ENCODE measurements around the gene PIK3CD. TPM values are rescaled to one million over a fixed set of nuclear protein-coding genes. Genes with fewer than 3 reads are reported as not detected.
"Not testable (repeated sequence)": the region's sequence is repeated elsewhere in the genome, so short reads cannot be mapped to it uniquely, and the experiment has no call there.

Gene PIK3CD
- total RNA-seq, 2 experiments from 2014 or later, result 96.6 to 101 TPM

DNA sequence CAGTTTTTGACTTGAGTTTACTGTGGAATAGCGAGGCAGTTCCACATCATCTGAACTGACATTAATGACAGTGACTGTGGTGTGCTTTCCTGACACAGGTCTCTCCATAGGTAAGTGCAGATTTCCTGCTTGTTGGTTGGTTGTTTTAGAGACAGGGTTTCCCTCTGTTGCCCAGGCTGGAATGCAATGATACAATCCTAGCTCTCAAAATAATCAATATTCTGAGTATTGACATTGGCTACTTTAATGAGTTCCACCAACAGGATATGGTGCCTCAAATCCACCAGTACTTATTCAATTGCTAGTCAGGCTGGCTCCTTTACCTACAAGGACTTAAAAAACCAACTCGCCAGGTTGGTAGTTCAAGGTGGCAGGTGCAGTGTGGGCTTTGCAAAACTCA, 108.4 kb downstream of the PIK3CD start:
- intact Hi-C loops (cut with micrococcal nuclease), result no loop called here
- H3K9me3 Mint-ChIP-seq, result no peaks in the 10 kb centered on the region
- no peak overlapping the region for H3K4me3 Mint-ChIP-seq
- no peak overlapping the region for H3K27ac Mint-ChIP-seq
- no peaks in the 10 kb centered on the region for H3K27me3 Mint-ChIP-seq (ENCODE audit: low read depth)
- CTCF ChIA-PET, result interaction anchor here (0.5 to 0.8 kb wide), 2 partner anchors 17 to 115 kb away, joined by 3 read pairs; no protein-coding TSS in a partner anchor
- peaks cover 13% of the 10 kb centered on the region for H3K4me1 Mint-ChIP-seq (ENCODE audit: low read depth)
- H3K36me3 Mint-ChIP-seq (ENCODE audit: low read depth), result peaks cover 1% of the 10 kb centered on the region
- DNase-seq, result no peak

DNA sequence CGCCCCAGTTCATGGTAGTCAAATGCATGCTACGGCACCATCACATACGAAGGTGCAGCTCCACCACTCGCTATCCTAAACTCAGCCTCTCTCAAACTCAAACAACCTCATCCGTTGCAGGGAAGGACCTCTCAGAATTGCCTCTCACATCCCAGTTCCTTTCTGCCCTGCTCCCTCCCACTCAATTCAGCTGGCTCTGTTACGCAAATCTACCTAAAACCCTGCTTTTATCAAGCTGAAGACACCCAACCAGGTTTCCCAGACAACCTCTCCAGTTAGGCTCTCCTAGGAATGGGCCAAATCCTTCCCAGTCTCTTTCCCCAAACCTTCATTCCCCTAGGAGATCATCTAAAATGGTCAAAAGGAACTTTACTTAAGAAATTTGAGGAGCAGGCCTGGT, 109.3 kb downstream of the PIK3CD start:
- intact Hi-C loops (cut with micrococcal nuclease), result no loop called here
- Mint-ChIP-seq H3K36me3 (ENCODE audit: low read depth) (peaks cover 1% of the 10 kb centered on the region), H3K9me3 (no peaks in the 10 kb centered on the region), H3K27ac (no peak overlapping the region), H3K4me1 (ENCODE audit: low read depth) (peaks cover 13% of the 10 kb centered on the region), H3K27me3 (ENCODE audit: low read depth) (no peaks in the 10 kb centered on the region), H3K4me3 (no peak overlapping the region)
- CTCF ChIA-PET, result no interaction called here
- no peak for DNase-seq

DNA sequence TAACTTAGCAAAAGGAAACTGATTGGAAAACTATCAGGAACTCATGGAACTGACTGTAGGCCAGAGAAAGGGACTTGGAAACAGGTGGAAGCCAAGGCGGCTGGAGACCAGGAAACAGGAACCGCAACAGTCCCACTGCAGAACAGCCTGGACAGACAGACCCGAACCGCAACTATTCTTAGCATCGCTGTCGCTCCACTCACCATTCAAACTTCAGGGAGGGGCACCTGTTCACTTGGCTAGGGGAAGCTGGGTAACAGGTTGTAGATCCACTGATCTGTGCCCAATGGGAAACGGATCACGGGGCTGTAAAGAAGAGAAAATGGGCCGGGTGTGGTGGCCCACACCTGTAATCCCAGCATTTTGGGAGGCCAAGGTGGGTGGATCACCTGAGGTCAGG, 110.3 kb downstream of the PIK3CD start:
- peaks cover 1% of the 10 kb centered on the region for H3K36me3 Mint-ChIP-seq (ENCODE audit: low read depth)
- intact Hi-C loops (cut with micrococcal nuclease), result no loop called here
- H3K9me3 Mint-ChIP-seq, result no peaks in the 10 kb centered on the region
- no peak overlapping the region for H3K4me3 Mint-ChIP-seq
- H3K4me1 Mint-ChIP-seq (ENCODE audit: low read depth), result peaks cover 14% of the 10 kb centered on the region
- H3K27ac Mint-ChIP-seq, result no peak overlapping the region
- CTCF ChIA-PET, result no interaction called here
- no peaks in the 10 kb centered on the region for H3K27me3 Mint-ChIP-seq (ENCODE audit: low read depth)
- DNase-seq, result no peak

DNA sequence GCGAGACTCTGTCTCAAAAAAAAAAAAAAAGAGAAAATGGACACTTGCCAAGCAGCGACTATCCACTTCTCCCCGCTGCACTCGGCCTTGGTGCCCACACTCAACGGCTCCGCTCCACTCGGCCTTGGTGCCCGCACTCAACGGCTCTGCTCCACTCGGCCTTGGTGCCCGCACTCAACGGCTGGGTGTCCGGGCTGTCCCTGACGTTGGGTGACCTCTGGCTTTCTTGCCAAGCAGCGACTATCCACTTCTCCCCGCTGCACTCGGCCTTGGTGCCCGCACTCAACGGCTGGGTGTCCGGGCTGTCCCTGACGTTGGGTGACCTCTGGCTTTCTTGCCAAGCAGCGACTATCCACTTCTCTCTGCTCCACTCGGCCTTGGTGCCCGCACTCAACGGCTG, 110.9 kb downstream of the PIK3CD start:
- H3K36me3 Mint-ChIP-seq (ENCODE audit: low read depth); H3K27ac Mint-ChIP-seq; intact Hi-C loops (cut with micrococcal nuclease); H3K27me3 Mint-ChIP-seq (ENCODE audit: low read depth); H3K4me3 Mint-ChIP-seq; CTCF ChIA-PET; DNase-seq; H3K9me3 Mint-ChIP-seq: not testable (repeated sequence)
- H3K4me1 Mint-ChIP-seq (ENCODE audit: low read depth), result peaks cover 14% of the 10 kb centered on the region

DNA sequence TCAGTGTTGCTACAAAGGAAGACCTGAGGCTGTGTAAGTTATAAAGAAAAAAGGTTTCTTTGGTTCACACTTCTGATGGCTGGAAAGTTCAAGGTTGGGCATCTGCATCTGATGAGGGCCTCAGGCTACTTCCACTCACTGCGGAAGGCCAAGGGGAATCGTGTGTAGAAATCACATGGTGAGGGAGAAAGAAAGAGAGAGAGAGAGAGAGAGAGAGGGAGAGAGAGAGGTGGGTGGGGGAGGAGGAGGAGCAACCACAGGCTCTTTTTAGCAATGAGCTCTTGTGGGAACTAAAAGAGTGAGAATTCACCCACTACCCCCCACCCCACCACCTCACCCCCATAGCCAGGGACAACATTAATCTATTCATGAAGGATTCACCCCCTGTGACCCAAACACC, 112.4 kb downstream of the PIK3CD start:
- DNase-seq, result no peak
- CTCF ChIA-PET, result interaction anchor here (0.8 to 0.9 kb wide), 2 partner anchors 14 to 23 kb away, joined by 3 to 5 read pairs; no protein-coding TSS in a partner anchor
- H3K27ac Mint-ChIP-seq, result no peak overlapping the region
- H3K9me3 Mint-ChIP-seq, result no peaks in the 10 kb centered on the region
- no peak overlapping the region for H3K4me3 Mint-ChIP-seq
- peaks cover 12% of the 10 kb centered on the region for H3K4me1 Mint-ChIP-seq (ENCODE audit: low read depth)
- H3K36me3 Mint-ChIP-seq (ENCODE audit: low read depth), result no peaks in the 10 kb centered on the region
- intact Hi-C loops (cut with micrococcal nuclease), result no loop called here
- H3K27me3 Mint-ChIP-seq (ENCODE audit: low read depth), result no peaks in the 10 kb centered on the region

DNA sequence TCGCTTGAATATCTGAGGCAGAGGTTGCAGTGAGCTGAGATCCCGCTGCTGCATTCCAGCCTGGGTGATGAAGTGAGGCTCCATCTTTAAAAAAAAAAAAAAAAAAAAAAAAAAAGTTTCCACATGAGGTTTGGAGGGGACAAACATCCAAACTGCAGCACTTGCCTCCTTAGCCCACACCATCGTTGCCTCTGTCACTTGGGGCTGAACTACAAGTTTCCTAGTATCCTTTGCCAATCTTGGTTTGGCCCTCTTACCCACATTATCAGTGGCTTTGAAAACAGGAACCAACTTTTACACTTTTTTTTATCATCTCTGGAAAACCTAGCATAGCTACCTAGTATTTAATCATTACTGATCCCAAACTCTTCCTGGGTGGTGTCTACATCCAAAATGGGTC, 113.0 kb downstream of the PIK3CD start:
- H3K9me3 Mint-ChIP-seq, result no peaks in the 10 kb centered on the region
- H3K4me3 Mint-ChIP-seq, result no peak overlapping the region
- H3K4me1 Mint-ChIP-seq (ENCODE audit: low read depth), result peaks cover 15% of the 10 kb centered on the region
- H3K36me3 Mint-ChIP-seq (ENCODE audit: low read depth), result peaks cover 2% of the 10 kb centered on the region
- H3K27ac Mint-ChIP-seq, result no peak overlapping the region
- no peak for DNase-seq
- intact Hi-C loops (cut with micrococcal nuclease), result no loop called here
- H3K27me3 Mint-ChIP-seq (ENCODE audit: low read depth), result no peaks in the 10 kb centered on the region
- CTCF ChIA-PET, result interaction anchor here (0.8 to 0.9 kb wide), 2 partner anchors 13 to 23 kb away, joined by 3 to 5 read pairs; no protein-coding TSS in a partner anchor

DNA sequence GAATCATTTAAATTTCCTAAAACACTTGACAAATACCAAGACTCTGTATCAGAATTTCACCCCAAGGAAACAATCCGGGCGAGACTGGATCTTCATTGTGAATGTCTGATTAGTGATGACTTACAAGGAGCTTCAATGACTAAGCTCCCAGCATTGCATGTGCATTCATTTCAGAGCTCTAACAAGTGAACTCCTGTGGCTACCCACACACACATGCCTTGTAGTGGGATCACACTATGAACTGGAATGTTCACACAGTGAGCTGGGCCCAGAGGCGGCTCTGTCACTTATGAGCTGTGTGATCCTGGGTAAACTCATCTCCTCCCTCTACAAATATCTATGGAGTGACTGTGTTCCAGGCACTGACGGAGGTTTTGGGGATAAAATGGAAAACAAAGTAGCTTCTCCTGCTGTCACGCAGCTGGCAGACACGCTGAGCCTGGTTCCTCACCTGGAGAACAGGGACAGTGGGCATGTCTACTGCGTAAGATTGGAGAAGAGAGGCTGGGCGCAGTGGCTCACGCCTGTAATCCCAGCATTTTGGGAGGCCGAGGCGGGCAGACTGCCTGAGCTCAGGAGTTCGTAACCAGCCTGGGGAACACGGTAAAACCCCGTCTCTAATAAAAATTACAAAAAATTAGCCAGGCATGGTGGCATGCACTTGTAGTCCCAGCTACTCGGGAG, 115.4 kb downstream of the PIK3CD start:
- no peak for DNase-seq
- Mint-ChIP-seq H3K27me3 (ENCODE audit: low read depth) (no peaks in the 10 kb centered on the region), H3K9me3 (no peaks in the 10 kb centered on the region), H3K27ac (no peak overlapping the region), H3K36me3 (ENCODE audit: low read depth) (peaks cover 2% of the 10 kb centered on the region), H3K4me1 (ENCODE audit: low read depth) (peaks cover 10% of the 10 kb centered on the region), H3K4me3 (no peak overlapping the region)
- intact Hi-C loops (cut with micrococcal nuclease), result no loop called here
- CTCF ChIA-PET, result interaction anchor here (0.7 kb wide), 1 partner anchor 103 kb away, joined by 3 read pairs; no protein-coding TSS in a partner anchor

DNA sequence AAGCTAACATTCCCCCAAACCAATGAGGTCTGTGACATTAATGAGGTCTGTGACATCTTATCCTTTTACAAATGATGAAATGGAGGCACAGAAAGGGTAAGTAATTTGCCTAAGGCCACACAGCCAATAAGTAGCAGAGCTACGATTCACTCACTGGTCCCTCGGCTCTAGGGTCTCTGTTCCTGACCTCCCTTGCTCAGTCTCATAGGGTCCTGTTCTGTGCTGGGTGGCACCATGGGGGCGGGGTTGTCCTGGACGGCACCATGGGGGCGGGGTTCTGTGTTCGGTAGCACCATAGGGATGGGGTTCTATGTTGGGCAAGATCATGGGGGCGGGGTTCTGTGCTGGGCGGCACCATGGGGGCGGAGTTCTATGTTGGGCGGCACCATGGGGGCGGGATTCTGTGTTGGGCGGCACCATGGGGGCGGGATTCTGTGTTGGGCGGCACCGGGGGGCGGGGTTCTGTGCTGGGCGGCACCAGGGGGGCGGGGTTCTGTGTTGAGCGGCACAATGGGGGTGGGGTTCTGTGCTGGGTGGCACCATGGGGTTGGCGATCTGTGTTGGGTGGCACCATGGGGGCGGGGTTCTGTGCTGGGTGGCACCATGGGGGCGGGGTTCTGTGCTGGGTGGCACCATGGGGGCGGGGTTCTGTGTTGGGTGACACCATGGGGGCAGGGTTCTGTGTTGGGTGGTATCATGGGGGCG, 116.6 kb downstream of the PIK3CD start:
- intact Hi-C loops (cut with micrococcal nuclease), result no loop called here
- Mint-ChIP-seq H3K9me3 (no peaks in the 10 kb centered on the region), H3K27me3 (ENCODE audit: low read depth) (no peaks in the 10 kb centered on the region), H3K4me1 (ENCODE audit: low read depth) (peaks cover 10% of the 10 kb centered on the region), H3K36me3 (ENCODE audit: low read depth) (peaks cover 10% of the 10 kb centered on the region), H3K27ac (no peak overlapping the region), H3K4me3 (no peak overlapping the region)
- CTCF ChIA-PET, result no interaction called here
- DNase-seq, result peak; percentile 17

DNA sequence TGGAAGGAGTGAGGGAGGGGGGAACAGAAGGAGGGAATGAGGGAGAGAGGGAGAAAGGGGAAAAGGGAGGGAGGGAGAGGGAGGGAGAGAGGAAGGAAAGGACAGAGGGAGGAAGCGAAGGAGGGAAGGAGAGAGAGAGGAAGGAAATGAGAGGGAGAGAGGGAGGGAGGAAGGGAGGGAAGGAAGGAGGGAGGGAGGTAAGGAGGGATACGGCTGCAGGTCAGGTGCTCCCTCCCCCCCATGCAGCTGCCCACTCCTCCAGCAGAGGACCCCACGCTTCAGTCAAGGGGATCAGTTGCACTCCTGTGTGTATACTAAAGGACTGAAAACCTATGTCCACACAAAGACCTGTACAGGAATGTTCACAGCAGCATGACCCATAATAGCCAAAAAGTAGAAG, 117.5 kb downstream of the PIK3CD start:
- peaks cover 10% of the 10 kb centered on the region for H3K36me3 Mint-ChIP-seq (ENCODE audit: low read depth)
- CTCF ChIA-PET, result no interaction called here
- H3K4me3 Mint-ChIP-seq, result no peak overlapping the region
- H3K4me1 Mint-ChIP-seq (ENCODE audit: low read depth), result peaks cover 10% of the 10 kb centered on the region
- DNase-seq, result no peak
- H3K9me3 Mint-ChIP-seq, result no peaks in the 10 kb centered on the region
- no peak overlapping the region for H3K27ac Mint-ChIP-seq
- H3K27me3 Mint-ChIP-seq (ENCODE audit: low read depth), result no peaks in the 10 kb centered on the region
- intact Hi-C loops (cut with micrococcal nuclease), result no loop called here

DNA sequence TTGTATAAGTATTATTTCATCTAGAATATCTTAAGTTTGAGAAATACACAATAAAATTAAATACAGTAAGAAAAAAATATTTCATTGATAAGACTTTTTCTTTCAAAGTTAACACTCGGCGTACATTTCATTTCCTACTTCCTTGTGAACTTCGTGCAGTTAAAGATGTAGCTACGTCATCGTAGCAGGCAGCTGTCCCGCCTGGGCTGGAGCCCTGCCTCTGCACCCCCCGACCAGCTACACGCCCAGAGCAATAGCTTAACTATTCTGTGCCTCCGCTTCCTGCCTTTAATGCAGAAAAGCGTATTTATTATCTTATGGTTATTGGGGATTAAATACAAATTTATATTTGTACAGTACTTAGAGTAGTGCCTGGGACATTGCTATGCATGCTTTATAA, 118.8 kb downstream of the PIK3CD start:
- DNase-seq, result no peak
- H3K27ac Mint-ChIP-seq, result no peak overlapping the region
- H3K9me3 Mint-ChIP-seq, result no peaks in the 10 kb centered on the region
- H3K4me1 Mint-ChIP-seq (ENCODE audit: low read depth), result peaks cover 7% of the 10 kb centered on the region
- H3K36me3 Mint-ChIP-seq (ENCODE audit: low read depth), result peaks cover 10% of the 10 kb centered on the region
- intact Hi-C loops (cut with micrococcal nuclease), result no loop called here
- no peak overlapping the region for H3K4me3 Mint-ChIP-seq
- CTCF ChIA-PET, result interaction anchor here (1.4 kb wide), 1 partner anchor 14 kb away, joined by 4 read pairs; no protein-coding TSS in a partner anchor
- no peaks in the 10 kb centered on the region for H3K27me3 Mint-ChIP-seq (ENCODE audit: low read depth)

DNA sequence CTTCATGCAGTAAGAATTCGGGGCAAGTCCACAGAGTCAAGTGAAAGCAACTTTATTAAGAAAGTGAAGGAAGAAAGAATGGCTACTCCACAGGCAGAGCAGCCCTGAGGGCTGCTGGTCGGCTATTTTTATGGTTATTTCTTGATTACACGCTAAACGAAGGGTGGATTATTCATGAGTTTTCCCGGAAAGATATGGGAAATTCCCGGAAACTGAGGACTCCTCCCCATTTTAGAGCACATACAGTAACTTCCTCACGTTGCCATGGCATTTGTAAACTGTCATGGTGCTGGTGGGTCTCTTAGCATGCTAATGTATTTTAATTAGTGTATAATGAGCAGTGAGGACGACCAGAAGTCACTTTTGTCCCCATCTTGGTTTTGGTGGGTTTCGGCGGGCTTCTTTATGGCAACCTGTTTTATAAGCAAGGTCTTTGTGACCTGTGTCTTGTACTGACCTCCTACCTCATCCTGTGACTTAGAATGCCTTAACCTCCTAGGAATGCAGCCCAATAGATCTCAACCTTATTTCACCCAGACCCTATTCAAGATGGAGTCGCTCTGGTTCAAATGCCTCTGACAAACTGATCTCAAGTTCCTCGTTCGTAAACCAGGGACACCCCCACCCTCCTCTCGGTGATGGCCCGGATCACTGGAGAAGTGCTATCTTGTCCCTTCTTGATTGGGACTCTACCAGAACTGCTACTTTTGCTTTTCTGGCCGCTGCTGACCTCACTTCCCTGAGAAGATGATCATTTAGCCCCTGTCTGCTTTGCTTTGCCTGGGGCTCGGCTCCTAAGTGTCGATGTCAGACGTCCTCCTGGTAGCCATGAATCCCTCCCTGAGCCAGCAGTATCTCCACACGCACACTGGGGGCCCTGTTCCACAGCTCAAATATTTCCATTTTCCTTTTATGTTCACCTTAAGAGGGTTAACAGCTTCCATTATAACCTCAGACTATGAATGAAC, 123.5 kb downstream of the PIK3CD start:
- CTCF ChIA-PET, result interaction anchor here (0.7 to 1.7 kb wide), 3 partner anchors 85 to 93 kb away, joined by 3 to 4 read pairs (median 4); no protein-coding TSS in a partner anchor
- H3K9me3 Mint-ChIP-seq, result no peaks in the 10 kb centered on the region
- intact Hi-C loops (cut with micrococcal nuclease), result no loop called here
- DNase-seq, result no peak
- H3K4me3 Mint-ChIP-seq, result no peak overlapping the region
- H3K27me3 Mint-ChIP-seq (ENCODE audit: low read depth), result no peaks in the 10 kb centered on the region
- peaks cover 8% of the 10 kb centered on the region for H3K4me1 Mint-ChIP-seq (ENCODE audit: low read depth)
- H3K27ac Mint-ChIP-seq, result no peak overlapping the region
- H3K36me3 Mint-ChIP-seq (ENCODE audit: low read depth), result peaks cover 8% of the 10 kb centered on the region

DNA sequence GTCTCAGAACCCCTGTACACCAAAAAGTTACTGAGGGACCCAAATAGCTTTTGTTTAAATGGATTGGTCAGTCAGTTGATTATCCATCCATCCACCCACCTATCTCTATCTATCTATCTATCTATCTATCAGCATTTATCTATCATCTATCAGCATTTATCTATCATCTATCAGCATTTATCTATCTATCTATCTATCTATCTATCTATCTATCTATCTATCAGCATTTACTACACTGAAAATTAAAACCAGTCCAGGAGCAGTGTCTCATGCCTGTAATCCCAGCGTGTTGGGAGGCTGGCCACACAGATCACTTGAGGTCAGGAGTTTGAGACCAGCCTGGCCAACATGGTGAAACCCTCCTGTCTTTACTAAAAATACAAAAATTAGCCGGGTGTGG, 125.2 kb downstream of the PIK3CD start:
- H3K9me3 Mint-ChIP-seq, result no peaks in the 10 kb centered on the region
- H3K36me3 Mint-ChIP-seq (ENCODE audit: low read depth), result peaks cover 8% of the 10 kb centered on the region
- intact Hi-C loops (cut with micrococcal nuclease), result no loop called here
- peaks cover 11% of the 10 kb centered on the region for H3K4me1 Mint-ChIP-seq (ENCODE audit: low read depth)
- no peaks in the 10 kb centered on the region for H3K27me3 Mint-ChIP-seq (ENCODE audit: low read depth)
- no peak overlapping the region for H3K27ac Mint-ChIP-seq
- CTCF ChIA-PET, result interaction anchor here (0.6 to 1.7 kb wide), 4 partner anchors 12 to 151 kb away, joined by 3 to 5 read pairs (median 4); no protein-coding TSS in a partner anchor
- no peak overlapping the region for H3K4me3 Mint-ChIP-seq
- no peak for DNase-seq
